Kidney (tissue), 14 donors: Measurements from ENCODE around the gene DNTT. TPM values are rescaled to one million over a fixed set of nuclear protein-coding genes. Genes with fewer than 3 reads are reported as not detected.
A peak's percentile ranks its signal among the peaks of the same experiment; 100 is the strongest.

Source experiments
- DNase-seq, 5 donors: peaks; one replicate each; pipeline ENCODE4 v3.0.0-alpha.2; 2013 to 2020
- FAIRE-seq: peaks from 2 replicates; lab custom pipeline; 2012; peaks lifted over from hg19 to GRCh38; lab: Jason Lieb, UNC
- H3K27ac ChIP-seq, 2 donors: one replicate each; pipeline ENCODE4 v1.7.0; 2013; ENCODE audit warnings: low read depth in 2 of 2, low read length in 2 of 2, inconsistent platforms in 1 of 2
- H3K27me3 ChIP-seq: one replicate; pipeline ENCODE4 v1.7.1; 2013; ENCODE audit warnings: low read length, inconsistent platforms; ENCODE audit not compliant: control insufficient read depth, insufficient read depth
- H3K36me3 ChIP-seq, 3 donors: one replicate each; pipeline versions ENCODE4 v1.7.0 to v1.7.1; 2013; ENCODE audit warnings: low read length in 3 of 3, control low read depth in 1 of 3, inconsistent platforms in 1 of 3; ENCODE audit not compliant: insufficient read depth in 3 of 3, control insufficient read depth in 2 of 3
- H3K4me1 ChIP-seq, 3 donors: one replicate each; pipeline versions ENCODE4 v1.7.0 to v1.7.1; 2013; ENCODE audit warnings: low read length in 3 of 3, inconsistent platforms in 1 of 3, low read depth in 1 of 3; ENCODE audit not compliant: control insufficient read depth in 2 of 3, insufficient read depth in 2 of 3
- H3K4me3 ChIP-seq, 3 donors: one replicate each; pipeline versions ENCODE4 v1.7.0 to v1.8.1; 2013; ENCODE audit warnings: low read length in 3 of 3, control low read depth in 1 of 3, inconsistent platforms in 1 of 3
- H3K9ac ChIP-seq, 3 donors: one replicate each; pipeline versions ENCODE4 v1.7.0 to v1.7.1; 2013; ENCODE audit warnings: low read length in 3 of 3, control low read depth in 1 of 3, inconsistent platforms in 1 of 3
- H3K9me3 ChIP-seq, 3 donors: one replicate each; pipeline versions ENCODE4 v1.7.0 to v1.7.1; 2013; ENCODE audit warnings: low read length in 3 of 3, control low read depth in 1 of 3, inconsistent platforms in 1 of 3; ENCODE audit not compliant: control insufficient read depth in 2 of 3, insufficient read depth in 1 of 3
- CTCF ChIP-seq: IDR thresholded peaks from 3 replicates; pipeline ENCODE4 v1.5.1; 2012; ENCODE audit warnings: mild to moderate bottlenecking, moderate library complexity, borderline replicate concordance; ENCODE audit not compliant: insufficient read depth; ENCODE audit errors: extremely low read depth
- intact Hi-C: fragments of 100-400 bp; cut with DNase I; formaldehyde crosslinking; loops from one replicate; pipeline ENCODE4 v1.11.1; 2022
- polyA plus RNA-seq: library from polyadenylated mRNA; stranded (reverse); fragments of 350-450 nt; fragmentation: Illumina TruSeq; extraction: RNeasy Lipid Tissue Mini Kit (QIAGEN cat#74804); gene quantifications from one replicate; pipeline ENCODE4 v1.2.3, GENCODE V29; 2014; ENCODE audit warnings: low read depth, low replicate concordance; ENCODE audit not compliant: insufficient read depth
- total RNA-seq: library from RNA; stranded (reverse); fragmentation: NEBNext Ultra II Directional; extraction: Animal tissue kit (Norgen Biotek cat#: 25700); gene quantifications from one replicate; pipeline ENCODE4 v1.2.1, GENCODE V29; 2021
- donor health status: control.
- donor health status: control.
- donor health status: control.
- donor health status: control.
- donor health status: control.
- donor health status: DM: yes; HTN: yes; CAD: no.
- donor health status: Normal renal cell carcinoma (clear cell type).

Gene DNTT
- total and polyA plus RNA-seq, 2 donors from 2014 or later: not detected

DNA sequence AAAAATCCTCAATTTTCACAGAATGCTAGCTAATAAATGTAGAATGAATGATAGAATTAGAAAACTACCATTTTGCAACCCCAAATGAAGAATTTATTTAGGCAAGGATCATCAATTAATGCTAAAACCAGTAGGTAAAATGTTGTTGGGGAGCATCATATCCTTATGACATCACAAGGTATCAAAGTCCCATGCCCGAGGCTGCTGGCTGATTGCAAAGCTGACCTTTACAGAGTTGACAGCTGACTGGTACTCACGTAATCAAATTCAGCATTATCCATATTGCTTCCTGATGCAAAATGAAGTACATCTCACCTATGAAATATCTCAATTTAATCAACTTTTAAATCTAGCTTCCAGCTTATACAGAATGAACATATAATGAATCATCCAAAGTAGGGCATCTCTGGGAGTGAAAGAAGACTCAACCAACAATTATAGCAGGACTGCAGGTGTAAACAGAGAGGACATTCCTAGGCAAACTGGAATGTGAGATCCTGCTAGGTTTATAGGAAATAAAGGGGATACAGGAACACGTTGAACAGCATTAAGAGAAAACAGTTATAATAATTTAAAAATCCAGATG is 22.7 kb upstream of the DNTT start:
- no peaks in the 10 kb centered on the region for H3K27me3 ChIP-seq
- intact Hi-C loops: no loop called here
- no peak for TF ChIP-seq CTCF
- FAIRE-seq: no peak
- DNase-seq: no peak
- H3K4me1 ChIP-seq: peaks cover 0 to 8% (median 4%) of the 10 kb centered on the region in 3 donors
- no peaks in the 10 kb centered on the region for H3K9me3 ChIP-seq
- no peak overlapping the region for H3K27ac ChIP-seq
- H3K9ac ChIP-seq: no peak overlapping the region
- no peaks in the 10 kb centered on the region for H3K36me3 ChIP-seq
- no peak overlapping the region for H3K4me3 ChIP-seq

DNA sequence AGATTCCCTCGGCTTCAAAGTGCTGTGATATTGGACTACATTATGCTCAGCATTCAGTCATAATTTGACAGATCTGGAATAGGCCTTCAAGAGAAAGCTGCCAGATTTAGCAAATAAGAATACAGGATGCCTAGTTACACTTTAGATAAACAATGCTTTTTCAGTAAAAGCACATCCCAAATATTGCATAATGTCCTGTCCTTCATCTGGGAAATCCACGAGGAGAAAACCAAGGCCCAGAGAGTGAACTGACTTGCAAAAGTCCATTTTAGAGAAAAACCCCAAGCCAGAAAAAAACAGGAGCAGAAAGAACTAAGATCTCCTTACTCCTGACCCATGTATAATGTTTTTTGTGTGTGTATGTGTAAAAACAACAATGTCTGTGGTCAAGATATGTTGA is 20.9 kb upstream of the DNTT start:
- Histone ChIP-seq H3K4me1 (peaks cover 6 to 16% (median 13%) of the 10 kb centered on the region in 3 donors), H3K27me3 (no peaks in the 10 kb centered on the region), H3K9me3 (no peaks in the 10 kb centered on the region), H3K36me3 (no peaks in the 10 kb centered on the region), H3K4me3 (no peak overlapping the region), H3K9ac (no peak overlapping the region), H3K27ac (no peak overlapping the region)
- intact Hi-C loops: no loop called here
- DNase-seq: no peak
- FAIRE-seq: no peak
- no peak for TF ChIP-seq CTCF

DNA sequence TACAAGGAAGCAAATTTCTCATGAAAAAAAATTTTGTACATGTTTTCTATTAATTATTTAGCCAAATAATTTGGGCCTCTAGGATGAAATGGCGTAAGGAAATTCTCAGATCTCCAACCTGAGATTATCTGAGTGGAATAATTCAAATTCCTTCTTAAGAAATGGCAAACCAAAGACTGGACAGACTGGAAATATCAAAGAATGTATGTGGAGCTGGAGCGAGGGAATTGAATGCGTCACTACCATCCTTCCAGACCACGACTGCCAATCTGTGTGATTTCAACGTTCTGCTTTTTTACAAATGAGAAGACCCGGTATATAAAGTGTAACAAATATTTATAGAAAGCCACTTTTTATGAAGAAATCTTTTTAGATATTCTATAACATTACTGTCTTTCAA is 20.5 kb upstream of the DNTT start:
- Histone ChIP-seq H3K4me1 (peaks cover 8 to 16% (median 13%) of the 10 kb centered on the region in 3 donors), H3K4me3 (no peak overlapping the region), H3K27ac (no peak overlapping the region), H3K36me3 (no peaks in the 10 kb centered on the region), H3K9me3 (no peaks in the 10 kb centered on the region), H3K9ac (no peak overlapping the region), H3K27me3 (no peaks in the 10 kb centered on the region)
- intact Hi-C loops: no loop called here
- DNase-seq: peak in 2 of 5 donors; percentile 46 to 63
- no peak for TF ChIP-seq CTCF
- no peak for FAIRE-seq

DNA sequence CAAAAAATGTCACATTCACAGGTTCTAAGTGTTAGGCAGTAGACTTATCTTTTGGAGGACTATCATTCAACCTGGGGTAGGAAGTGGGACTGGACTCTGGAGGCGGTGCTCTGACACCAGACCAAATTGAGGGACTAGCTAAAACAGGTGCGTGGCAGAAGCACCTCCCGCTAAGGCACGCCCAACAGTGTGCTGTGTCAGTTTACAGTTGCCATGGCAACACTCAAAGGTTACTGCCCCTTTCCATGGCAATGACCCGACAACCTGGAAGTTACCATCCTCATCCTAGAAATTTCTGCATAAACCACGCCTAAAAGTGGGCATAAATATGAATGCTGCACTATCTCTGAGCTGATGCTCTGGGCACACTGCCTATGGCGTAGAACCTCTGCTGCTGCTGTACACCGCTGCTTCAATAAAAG is 18.9 kb upstream of the DNTT start:
- H3K9ac ChIP-seq: no peak overlapping the region
- no peaks in the 10 kb centered on the region for H3K9me3 ChIP-seq
- peak overlapping the region; percentile 49 to 62 for H3K27ac ChIP-seq
- FAIRE-seq (no peak), DNase-seq (peak in 1 of 5 donors; percentile 71)
- no peak overlapping the region for H3K4me3 ChIP-seq
- H3K4me1 ChIP-seq: peaks cover 9 to 22% (median 16%) of the 10 kb centered on the region in 3 donors
- intact Hi-C loops: no loop called here
- H3K36me3 ChIP-seq: no peaks in the 10 kb centered on the region
- no peaks in the 10 kb centered on the region for H3K27me3 ChIP-seq
- TF ChIP-seq CTCF: no peak
